A549 (cell line): ENCODE measurements around the gene SLC35F4.

Experiments used
- CTCF ChIP-seq: fragments of >200 bp; sonication (Bioruptor Twin); formaldehyde crosslinking; IDR thresholded peaks from 3 replicates; pipeline ENCODE4 v1.5.1; 2016
- MAFK ChIP-seq: fragments of 450-650 bp; IDR thresholded peaks from 2 replicates; pipeline ENCODE4 v1.6.1; 2014; ENCODE audit not compliant: partially characterized antibody

- TF ChIP-seq MAFK (no peak), CTCF (no peak)
Measured at GRCh38 chr14:57897144-57897748, 31.4 kb upstream of the SLC35F4 start.
